GM21367 (cell line): ENCODE results near the gene SFRP2.

Source experiments
- ATAC-seq: cut with Tn5 transposase; IDR thresholded peaks from one replicate; pipeline ENCODE4 v1.9.1; 2021; ENCODE audit not compliant: unreplicated experiment

The SFRP2 gene, protein sequence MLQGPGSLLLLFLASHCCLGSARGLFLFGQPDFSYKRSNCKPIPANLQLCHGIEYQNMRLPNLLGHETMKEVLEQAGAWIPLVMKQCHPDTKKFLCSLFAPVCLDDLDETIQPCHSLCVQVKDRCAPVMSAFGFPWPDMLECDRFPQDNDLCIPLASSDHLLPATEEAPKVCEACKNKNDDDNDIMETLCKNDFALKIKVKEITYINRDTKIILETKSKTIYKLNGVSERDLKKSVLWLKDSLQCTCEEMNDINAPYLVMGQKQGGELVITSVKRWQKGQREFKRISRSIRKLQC

DNA sequence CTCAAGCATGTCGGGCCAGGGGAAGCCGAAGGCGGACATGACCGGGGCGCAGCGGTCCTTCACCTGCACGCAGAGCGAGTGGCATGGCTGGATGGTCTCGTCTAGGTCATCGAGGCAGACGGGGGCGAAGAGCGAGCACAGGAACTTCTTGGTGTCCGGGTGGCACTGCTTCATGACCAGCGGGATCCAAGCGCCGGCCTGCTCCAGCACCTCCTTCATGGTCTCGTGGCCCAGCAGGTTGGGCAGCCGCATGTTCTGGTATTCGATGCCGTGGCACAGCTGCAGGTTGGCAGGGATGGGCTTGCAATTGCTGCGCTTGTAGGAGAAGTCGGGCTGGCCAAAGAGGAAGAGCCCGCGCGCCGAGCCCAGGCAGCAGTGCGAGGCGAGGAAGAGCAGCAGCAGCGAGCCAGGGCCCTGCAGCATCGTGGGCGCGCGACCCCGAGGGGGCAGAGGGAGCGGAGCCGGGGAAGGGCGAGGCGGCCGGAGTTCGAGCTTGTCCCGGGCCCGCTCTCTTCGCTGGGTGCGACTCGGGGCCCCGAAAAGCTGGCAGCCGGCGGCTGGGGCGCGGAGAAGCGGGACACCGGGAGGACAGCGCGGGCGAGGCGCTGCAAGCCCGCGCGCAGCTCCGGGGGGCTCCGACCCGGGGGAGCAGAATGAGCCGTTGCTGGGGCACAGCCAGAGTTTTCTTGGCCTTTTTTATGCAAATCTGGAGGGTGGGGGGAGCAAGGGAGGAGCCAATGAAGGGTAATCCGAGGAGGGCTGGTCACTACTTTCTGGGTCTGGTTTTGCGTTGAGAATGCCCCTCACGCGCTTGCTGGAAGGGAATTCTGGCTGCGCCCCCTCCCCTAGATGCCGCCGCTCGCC is at the start of gene SFRP2:
Gene SFRP2, minus strand, starts transcription at position 671 of the 864 bp plus-strand sequence. Its CDS starts 248 bp downstream, at position 423.
- ATAC-seq: no peak

DNA sequence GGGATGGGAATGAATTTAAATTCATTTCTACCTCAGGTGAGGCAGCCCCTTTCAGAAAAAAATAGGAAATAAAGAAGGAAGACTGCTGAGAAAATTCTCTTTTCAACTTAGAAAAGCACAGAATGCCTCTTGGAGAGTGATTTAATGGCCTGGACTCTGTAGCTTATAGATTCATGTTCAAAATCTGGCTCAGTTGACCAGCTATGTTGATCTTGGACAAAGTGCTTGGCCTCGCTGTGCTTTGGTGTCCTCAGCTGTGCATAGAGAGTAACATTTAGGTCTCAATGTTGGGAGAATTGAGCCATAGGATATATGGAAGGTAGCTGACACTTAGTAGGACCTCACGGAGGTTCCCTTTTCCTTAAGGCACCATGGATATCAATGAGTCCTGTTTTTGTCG is 49.7 kb upstream of the SFRP2 start:
- ATAC-seq: no peak

DNA sequence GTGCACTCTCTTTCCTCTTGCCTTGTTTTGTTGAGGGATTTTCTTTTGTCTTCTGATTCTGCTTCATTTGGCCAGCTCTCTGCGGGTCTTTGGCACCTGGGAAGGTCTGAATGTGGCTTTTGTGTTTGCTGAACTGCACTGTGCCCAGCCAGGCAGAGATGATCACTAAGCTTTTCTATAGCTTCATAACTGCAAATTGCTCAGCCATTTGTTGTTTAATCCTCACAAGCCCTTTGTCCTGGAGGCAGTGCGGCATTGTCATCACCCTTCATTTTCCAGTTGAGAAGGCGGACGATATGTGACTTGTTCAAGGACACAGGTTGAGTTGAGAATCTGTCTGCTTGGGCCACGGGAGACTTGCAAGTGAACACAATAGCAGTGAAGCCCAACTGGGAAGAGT is 46.0 kb upstream of the SFRP2 start:
- no peak for ATAC-seq

DNA sequence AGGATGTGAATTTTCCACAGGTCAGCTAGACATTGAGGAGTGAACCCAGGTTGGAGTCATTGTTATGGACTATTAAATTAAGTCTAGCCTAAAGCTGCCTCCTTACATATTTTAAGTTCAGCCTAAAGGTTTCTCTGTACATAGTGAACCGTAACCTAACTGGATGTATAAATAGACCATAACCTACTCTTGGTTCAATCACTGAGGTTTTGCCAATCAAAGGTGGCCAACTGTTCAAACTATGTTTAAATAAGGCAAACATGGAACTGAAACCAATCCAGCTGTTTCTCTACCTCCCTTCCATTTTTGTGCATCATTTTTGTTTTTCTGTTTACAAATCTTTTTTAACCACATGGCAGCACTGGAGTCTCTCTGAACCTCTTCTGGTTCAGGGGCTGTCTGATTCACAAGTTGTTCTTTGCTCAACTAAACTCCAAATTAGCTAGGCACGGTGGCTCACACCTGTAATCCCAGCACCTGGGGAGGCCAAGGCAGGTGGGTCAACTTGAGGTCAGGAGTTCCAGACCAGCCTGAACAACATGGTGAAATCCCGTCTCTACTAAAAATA is 43.9 kb upstream of the SFRP2 start:
- ATAC-seq: no peak

DNA sequence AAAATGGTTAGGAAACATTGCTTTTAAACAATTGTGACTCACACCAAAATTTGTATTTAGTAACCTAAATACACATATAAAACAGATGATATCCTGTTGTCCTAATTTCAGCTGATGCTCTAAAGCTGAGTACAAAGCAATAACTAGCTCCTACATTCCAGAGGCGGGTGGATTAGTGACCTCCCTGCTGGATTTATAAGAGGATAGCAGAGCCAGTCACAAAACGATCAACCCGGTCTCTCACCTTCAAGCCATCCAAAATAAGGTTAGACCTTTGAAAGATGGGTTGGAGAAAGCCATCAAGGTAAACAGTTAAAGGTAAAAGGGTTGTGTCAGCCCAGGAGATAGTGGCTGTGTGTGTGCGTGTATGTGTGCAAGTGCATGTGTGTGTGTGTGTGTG is 43.2 kb upstream of the SFRP2 start:
- no peak for ATAC-seq

DNA sequence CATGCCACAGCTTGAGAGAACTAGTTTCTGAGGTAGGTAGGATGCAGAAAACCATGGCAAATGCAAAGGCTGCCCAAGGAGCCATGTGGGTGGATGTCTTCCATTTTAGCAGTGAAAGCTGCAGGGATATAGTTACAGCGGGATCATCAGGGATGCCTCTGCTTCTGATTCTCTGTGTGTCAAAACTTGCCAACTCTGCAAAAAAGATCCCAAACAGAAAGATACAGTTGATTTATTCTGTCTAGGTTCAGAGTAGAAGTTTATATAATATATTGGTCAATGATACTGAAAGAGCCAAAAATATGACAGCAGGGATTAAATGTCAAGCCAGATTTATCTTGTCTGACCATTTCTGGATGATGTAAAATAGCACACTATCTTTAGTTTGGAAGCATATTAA is 42.4 kb upstream of the SFRP2 start:
- no peak for ATAC-seq

DNA sequence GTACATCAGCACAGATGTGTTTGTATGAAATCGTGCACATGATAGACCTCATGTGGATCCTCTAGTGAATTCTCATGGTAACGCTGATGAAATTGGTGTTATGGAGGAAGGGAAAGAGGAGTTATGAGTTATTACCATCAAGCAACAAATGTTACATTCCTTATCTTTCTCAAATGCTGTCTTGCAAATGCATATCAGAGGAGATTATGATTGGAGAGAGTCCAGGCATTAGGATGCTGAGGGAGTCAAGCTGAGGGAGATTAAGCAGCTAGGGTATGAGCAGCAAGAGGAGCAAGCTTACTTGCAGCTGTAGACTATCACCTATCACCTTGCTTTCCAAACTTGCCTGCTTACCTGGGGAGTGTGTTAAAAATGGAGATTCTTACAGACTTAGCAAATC is 36.8 kb upstream of the SFRP2 start:
- ATAC-seq: no peak

DNA sequence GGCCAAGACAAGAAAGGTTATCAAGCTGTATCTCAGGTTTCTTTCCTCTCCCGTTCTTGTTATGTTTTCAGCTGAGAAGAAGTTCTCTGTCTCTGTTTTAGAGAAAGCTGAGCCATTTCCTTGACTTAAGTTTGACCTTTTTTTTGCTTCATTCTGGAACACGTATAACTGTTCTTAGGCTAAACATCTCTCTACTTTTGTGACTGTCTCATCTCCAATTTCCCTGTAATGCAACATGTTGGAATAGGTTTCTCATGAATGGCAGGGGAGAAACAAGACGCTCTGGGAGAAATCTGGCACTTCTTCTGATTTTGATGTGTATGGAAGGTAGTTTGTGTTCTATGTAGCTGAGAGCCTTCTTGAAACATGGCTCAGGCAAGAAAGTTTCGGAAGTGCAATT is 36.2 kb upstream of the SFRP2 start:
- ATAC-seq: no peak

DNA sequence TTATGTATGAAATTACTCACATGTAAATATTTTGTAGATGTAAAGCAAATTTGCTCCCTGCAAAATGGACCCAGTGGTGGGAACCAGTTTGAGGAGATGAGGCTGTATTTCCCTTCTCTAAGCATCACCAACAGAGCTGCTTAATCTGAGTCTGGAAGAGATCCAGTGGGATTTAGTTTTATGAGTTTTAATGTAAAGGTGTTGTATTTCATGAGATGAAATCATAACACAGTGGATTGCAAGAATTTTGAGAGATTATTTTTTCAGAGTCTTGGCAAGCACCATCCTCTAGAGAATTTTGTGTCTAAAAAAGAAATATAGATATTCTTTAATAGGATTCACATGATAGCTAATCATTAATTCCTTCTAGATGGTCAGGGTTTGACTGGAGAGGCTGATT is 35.6 kb upstream of the SFRP2 start:
- ATAC-seq: no peak

DNA sequence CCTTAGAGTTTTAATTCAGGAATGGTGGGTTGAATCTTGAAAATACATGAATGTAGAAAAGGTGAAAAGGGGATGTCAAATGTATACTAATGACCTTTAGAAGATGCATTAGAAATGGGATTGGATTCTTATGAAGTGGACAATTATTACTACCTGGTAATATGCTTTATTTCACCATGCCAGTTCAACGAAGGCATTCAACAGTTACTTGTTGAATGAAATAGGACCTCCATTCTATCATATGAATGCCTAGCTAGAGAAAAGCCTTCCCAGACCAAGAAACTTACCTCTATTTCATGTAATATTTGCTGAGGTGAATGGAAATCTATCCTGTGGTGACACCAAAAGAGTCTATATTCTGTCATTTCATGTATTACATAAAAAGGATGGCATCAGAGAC is 34.6 kb upstream of the SFRP2 start:
- ATAC-seq: no peak

DNA sequence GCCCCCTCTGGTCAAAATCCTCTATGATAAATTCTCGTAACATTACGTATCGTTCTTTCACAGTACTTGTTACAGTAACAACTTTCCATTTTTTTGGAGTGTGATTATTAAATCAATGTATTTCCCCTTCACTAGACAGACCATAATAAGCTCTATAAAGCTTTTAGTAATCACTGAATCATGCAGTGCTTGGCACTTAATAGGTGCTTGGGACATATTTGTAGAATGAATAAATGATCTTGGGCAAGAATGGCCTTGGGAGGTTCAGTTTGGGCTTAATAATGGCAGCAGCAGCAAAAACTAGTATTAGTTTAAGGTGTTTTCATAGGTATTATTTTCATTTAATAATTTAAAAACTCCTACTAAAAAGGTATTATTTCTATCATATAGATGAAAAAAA is 33.4 kb upstream of the SFRP2 start:
- ATAC-seq: no peak

DNA sequence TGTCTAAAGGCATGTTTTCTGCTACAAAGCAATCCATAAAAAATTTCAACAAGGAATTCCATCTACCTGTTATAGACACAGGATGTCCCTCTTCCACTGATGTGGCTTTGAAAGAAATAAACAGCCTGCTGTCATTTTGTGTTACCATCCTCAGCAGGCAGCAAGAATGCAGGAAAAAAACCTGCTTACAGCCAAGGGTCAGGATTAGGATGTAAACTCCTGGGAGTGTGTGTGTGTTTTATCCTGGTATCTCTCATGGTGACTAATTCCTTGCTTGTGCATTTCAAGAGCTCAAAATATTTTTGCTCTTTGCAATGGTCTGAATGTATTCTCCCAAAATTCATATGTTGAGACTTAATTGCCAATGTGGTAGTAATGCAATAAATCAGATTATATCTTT is 28.6 kb upstream of the SFRP2 start:
- ATAC-seq: no peak

DNA sequence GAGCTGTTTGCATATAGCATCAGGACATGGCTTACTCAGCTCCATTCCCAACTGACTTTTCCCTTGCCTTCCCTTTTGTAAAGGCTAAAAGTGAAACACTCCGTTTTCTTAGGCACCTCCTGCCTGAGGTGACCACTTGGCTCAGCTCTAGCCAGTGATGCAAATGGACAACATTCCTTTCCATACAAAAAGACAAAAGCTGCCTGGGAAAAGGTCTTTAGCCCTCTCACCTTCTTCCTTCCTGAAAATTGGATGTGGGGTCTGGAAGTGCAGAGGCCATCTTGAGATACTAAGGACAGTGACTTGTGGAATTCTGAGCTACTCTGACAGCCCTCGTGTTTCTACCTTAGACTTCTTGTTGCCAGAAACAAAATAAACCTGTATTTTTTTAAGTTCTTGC is 27.7 kb upstream of the SFRP2 start:
- no peak for ATAC-seq

DNA sequence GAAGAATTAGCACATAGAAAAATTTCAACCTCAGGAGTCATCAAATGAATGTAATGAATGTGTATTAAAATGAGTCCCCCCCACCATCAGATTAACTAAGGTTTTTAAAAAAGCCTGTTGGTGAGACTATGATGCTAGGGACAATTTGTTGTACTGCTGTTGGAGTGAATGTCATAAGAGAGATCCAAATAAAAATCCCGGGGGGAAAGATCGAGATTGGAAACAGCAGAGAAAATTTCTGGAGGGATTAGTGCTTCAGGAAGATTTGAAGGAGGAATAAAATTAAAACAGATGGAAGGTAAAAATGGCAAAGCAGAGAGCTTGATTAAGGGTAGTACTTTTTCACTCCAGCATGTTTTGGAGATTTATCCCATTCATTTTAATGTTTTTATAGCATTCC is 25.9 kb upstream of the SFRP2 start:
- ATAC-seq: no peak

DNA sequence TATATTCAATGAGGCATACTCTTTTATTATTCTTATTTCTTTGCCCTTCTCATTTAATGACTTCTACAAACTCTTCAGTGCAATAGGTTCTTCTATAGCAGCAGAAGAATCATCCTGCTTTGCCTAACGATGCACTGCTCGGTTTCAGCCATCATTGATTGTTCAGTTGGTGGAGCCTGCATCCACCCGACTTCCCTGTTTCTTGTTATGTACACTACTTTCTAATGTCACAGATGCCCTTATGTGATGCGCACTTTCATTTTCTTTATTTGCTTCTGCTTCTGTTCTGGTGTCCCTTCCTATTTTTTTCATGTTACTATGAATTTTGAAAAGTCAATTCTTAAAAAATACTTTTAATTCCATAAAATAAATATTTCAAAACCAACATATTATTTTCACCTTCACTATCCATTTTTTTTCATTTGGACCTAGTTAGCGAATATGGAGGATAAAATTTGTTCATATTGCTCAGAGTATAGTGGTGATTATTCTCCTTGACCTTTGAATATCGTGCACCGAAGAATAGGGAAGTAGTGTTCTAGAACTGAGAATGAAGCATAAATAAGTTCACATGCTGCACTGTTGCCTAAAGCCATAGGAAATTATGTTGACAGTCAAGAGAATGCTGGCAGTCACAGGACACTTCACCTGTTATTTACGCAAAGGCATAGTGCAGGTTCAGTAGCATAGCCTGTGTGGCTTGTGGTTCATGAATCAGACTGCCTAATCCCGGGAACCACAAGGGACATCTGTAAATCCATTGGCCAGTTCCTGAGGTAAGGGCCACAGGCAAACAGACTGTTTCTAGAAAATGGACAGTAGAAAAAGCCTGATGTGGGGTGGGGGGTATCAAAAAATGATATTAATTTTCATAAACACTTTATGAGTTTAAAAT is 21.3 kb upstream of the SFRP2 start:
- ATAC-seq: no peak

DNA sequence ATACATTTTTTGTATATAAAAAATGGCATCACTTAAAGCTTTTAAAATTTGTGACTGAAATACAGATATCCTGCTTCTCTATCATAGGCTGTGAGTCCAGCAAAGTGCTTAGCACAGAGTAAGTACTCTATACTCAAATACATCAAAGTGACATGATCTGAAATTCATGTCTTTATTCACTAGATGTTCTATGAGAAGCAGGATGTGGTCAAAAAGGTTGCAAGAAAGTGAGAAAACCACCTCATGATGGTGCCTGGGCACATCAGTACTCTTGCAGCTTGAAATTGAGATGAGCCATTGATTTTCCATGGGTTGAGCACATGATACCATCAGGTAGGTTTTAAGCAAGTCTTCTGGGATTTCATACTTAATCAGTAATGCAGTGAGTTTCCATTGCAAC is 20.4 kb upstream of the SFRP2 start:
- peak; percentile 58 for ATAC-seq

DNA sequence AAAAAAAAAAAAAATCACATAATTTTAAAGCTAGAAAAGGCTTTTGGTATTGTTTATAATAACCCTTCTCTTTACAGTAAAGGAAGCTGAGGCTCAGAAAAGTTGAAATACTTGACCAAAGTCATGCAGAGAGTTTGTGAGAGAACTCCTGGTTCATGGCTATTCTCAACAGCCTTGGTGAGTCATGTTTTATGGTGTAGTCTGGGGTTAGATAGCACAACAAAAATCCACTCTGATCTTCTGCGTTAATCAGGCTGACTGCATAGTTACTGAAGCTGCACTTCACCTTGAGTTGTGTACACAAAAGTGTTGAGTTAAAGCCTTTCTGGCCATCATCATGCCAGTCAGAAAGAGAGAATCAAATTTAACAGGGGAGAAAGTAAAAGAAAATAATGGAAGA is 19.3 kb upstream of the SFRP2 start:
- ATAC-seq: no peak

DNA sequence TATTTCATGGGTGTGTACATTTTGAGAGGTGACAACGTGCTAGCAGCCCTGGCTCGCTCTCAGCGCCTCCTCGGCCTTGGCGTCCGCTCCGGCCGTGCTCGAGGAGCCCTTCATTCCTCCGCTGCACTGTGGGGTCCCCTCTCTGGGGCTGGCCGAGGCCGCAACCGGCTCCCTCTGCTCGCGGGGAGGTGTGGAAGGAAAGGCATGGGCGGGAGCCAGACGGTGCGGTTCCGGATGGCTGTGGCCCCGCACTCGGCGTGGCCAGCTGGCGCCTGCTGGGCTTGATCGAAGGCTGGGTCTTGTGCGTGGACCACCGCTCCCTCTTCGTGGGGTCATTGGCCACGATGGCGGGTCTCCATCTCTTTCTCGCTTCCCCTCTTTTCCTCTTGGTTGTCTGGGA is 17.2 kb upstream of the SFRP2 start:
- no peak for ATAC-seq

DNA sequence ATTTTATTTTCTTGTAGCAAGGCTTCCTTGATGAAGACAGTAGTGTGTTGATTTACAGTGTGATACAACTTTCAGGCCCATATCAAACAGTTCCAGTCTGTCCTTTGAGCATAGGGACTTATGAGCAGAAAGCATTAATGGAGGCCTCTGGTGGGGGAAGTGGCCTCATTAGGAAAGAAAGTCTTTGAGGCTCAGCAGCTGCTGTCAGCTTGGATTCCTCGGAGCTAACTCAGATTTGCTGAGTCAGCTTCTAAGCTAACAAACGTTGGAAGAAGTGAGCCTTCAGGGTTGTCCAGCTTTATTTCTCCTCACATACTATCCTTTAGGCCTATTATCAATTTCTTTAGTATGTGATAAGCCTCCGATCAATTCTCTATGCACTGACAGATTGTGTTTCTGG is 15.8 kb upstream of the SFRP2 start:
- no peak for ATAC-seq

DNA sequence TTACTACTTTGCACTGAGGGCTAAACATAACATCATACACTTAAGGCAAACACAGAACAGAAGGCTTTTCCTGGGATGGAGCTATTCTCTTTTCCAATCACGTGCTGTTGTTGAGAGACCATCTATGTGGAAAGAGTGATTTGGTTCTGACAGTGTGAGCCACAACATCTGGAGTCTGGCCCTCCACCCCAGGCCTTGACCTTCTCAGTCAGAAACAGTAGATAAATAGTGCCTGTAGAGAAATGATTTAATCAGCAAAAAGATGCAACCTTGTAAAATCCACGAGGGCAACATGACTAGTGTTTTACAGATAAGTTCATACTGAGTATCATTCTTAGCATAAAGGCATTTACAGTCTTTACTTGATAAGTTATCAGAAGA is 10.8 kb upstream of the SFRP2 start:
- ATAC-seq: no peak
